Spleen (tissue), 7 donors: ENCODE measurements around the gene ALK.

Source experiments
- POLR2AphosphoS5 ChIP-seq, 3 donors: sonication (generic); formaldehyde crosslinking; IDR thresholded peaks; one replicate each; pipeline ENCODE4 v1.5.1; 2017; ENCODE audit warnings: antibody characterized with exemption in 3 of 3
- TF ChIP-seq, protein P1 (sequence below), 11 experiments: fragments of 200-600 bp in 7 of 11; fragments of 450-650 bp in 4 of 11; sonication (generic) in 4 of 11; IDR thresholded peaks in 8 of 11; conservative IDR thresholded peaks in 3 of 11; 1 replicate in 7 of 11; 2 replicates in 4 of 11; pipeline versions ENCODE4 v1.4.0 to v1.8.0; 2016 to 2021; ENCODE audit warnings: antibody characterized with exemption in 11 of 11, inconsistent platforms in 4 of 11, mild to moderate bottlenecking in 1 of 11
- donor health status: DM: no; HTN: no; CAD: no; lungs with moderate emphysema.
- donor health status: DM: no; HTN: no; CAD: no.
- donor health status: DM: no; HTN: no; CAD: no.

DNA sequence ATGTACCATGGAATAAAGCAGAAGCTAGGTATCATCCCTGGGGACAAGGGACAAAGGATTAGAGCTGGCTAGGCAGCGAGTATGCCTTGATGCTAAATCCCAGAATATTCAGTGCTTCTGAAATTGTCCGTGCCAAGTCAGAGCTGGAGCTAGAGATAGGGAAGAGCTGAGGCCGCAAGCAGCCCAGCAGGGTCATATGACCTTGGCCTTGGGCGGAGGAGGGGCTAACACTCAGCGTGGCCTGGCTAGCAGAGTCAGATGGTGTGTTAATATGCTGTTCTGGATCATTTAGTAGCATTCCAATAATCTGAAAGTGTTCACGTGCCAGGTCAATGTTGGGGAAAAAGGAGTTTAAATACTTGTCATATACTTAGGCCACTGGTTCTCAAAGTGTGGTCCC lies 431.3 kb downstream of the ALK start:
- TF ChIP-seq, protein P1, sequence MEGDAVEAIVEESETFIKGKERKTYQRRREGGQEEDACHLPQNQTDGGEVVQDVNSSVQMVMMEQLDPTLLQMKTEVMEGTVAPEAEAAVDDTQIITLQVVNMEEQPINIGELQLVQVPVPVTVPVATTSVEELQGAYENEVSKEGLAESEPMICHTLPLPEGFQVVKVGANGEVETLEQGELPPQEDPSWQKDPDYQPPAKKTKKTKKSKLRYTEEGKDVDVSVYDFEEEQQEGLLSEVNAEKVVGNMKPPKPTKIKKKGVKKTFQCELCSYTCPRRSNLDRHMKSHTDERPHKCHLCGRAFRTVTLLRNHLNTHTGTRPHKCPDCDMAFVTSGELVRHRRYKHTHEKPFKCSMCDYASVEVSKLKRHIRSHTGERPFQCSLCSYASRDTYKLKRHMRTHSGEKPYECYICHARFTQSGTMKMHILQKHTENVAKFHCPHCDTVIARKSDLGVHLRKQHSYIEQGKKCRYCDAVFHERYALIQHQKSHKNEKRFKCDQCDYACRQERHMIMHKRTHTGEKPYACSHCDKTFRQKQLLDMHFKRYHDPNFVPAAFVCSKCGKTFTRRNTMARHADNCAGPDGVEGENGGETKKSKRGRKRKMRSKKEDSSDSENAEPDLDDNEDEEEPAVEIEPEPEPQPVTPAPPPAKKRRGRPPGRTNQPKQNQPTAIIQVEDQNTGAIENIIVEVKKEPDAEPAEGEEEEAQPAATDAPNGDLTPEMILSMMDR (IDR thresholded peaks at IDR 0.05 in 8 of 11, conservative IDR thresholded peaks at IDR 0.05 in 3 of 11): no peak
- TF ChIP-seq POLR2AphosphoS5 (IDR thresholded peaks at IDR 0.05): no peak
